Endothelial cell of umbilical vein (primary cell): Measurements from ENCODE around the gene VPS4A. TPM values are rescaled to one million over a fixed set of nuclear protein-coding genes. Genes with fewer than 3 reads are reported as not detected.

Experiments used
- BruUV-seq: library from RNA; stranded (reverse); fragments of 400-500 nt; replicated peaks from 2 replicates; lab custom pipeline; 2021; lab: Mats Ljungman, UMichigan
- CTCF ChIA-PET: fragments of 300-600, 350-600 bp; sonication (Branson Sonifier 250); formaldehyde crosslinking; loops from one replicate; lab custom pipeline; 2021; ENCODE audit warnings: antibody characterized with exemption, inconsistent platforms; lab: Charles Lee
- POLR2A ChIA-PET: fragments of 300-600, 350-600 bp; sonication (Branson Sonifier 250); formaldehyde crosslinking; loops from one replicate; lab custom pipeline; 2021; ENCODE audit warnings: antibody characterized with exemption, inconsistent platforms; lab: Charles Lee
- DNase-seq: peaks from one replicate; pipeline ENCODE4 v3.0.0-alpha.2; 2011; ENCODE audit warnings: low read depth, low spot score
- FAIRE-seq: peaks from 2 replicates; lab custom pipeline; 2011; peaks lifted over from hg19 to GRCh38; lab: Jason Lieb, UNC
- H2AFZ ChIP-seq: 2 replicates; pipeline ENCODE4 v1.6.0; 2012; ENCODE audit warnings: low read depth, low read length, control low read depth, inconsistent platforms
- H3K27ac ChIP-seq: 2 replicates; pipeline ENCODE4 v1.5.1; 2011; ENCODE audit warnings: low read depth, mild to moderate bottlenecking, control low read depth, low read length, moderate library complexity; ENCODE audit not compliant: insufficient read depth
- H3K27me3 ChIP-seq, 2 experiments: 2 replicates each; pipeline versions ENCODE4 v1.6.0 to v1.6.1; 2011; ENCODE audit warnings: low read length in 2 of 2, mixed read lengths in 1 of 2; ENCODE audit not compliant: control insufficient read depth in 2 of 2, insufficient read depth in 2 of 2
- H3K36me3 ChIP-seq, 2 experiments: 2 replicates in 1 of 2; 3 replicates in 1 of 2; pipeline ENCODE4 v1.5.1; 2011; ENCODE audit warnings: low read length in 2 of 2, mild to moderate bottlenecking in 1 of 2, moderate library complexity in 1 of 2; ENCODE audit not compliant: control insufficient read depth in 2 of 2, insufficient read depth in 2 of 2; ENCODE audit errors: extremely low read depth in 1 of 2
- H3K4me1 ChIP-seq: 3 replicates; pipeline ENCODE4 v1.5.1; 2011; ENCODE audit warnings: mild to moderate bottlenecking, low read length; ENCODE audit not compliant: control insufficient read depth, insufficient read depth; ENCODE audit errors: extremely low read depth
- H3K4me2 ChIP-seq: 2 replicates; pipeline ENCODE4 v1.6.1; 2011; ENCODE audit warnings: low read length, control low read depth, mixed read lengths; ENCODE audit not compliant: insufficient read depth
- H3K4me3 ChIP-seq, 3 experiments: fragments of 200-600 bp in 1 of 3; sonication (generic), shearing (Covaris generic) in 1 of 3; replicated peaks in 1 of 3; 2 replicates each; pipeline ENCODE4 v1.5.1; 2011 to 2016; ENCODE audit warnings: control low read depth in 3 of 3, low read length in 3 of 3, mild to moderate bottlenecking in 2 of 3, inconsistent platforms in 1 of 3, low read depth in 1 of 3, moderate library complexity in 1 of 3; ENCODE audit not compliant: insufficient read depth in 1 of 3
- H3K79me2 ChIP-seq: 2 replicates; pipeline ENCODE4 v1.6.0; 2012; ENCODE audit warnings: low read length, inconsistent platforms; ENCODE audit not compliant: control insufficient read depth, insufficient read depth
- H3K9ac ChIP-seq: replicated peaks from 2 replicates; pipeline ENCODE3; 2011; ENCODE audit warnings: low read length, control low read depth; ENCODE audit not compliant: insufficient read depth; ENCODE audit errors: extremely low read depth
- H3K9me1 ChIP-seq: replicated peaks from 3 replicates; pipeline ENCODE4 v1.6.0; 2011; ENCODE audit warnings: mild to moderate bottlenecking, low read length; ENCODE audit not compliant: control insufficient read depth, insufficient read depth; ENCODE audit errors: extremely low read depth
- H3K9me3 ChIP-seq: replicated peaks from 2 replicates; pipeline ENCODE4 v1.5.1; 2012; ENCODE audit warnings: low read length, inconsistent platforms; ENCODE audit not compliant: control insufficient read depth, insufficient read depth
- H4K20me1 ChIP-seq: replicated peaks from 2 replicates; pipeline ENCODE3; 2011; ENCODE audit warnings: mild to moderate bottlenecking, low read length; ENCODE audit not compliant: control insufficient read depth, insufficient read depth; ENCODE audit errors: extremely low read depth
- CTCF ChIP-seq, 2 donors: IDR thresholded peaks; 1 replicate in 1 of 2; 2 replicates in 1 of 2; pipeline ENCODE4 v1.5.1; 2011; ENCODE audit warnings: low read length in 2 of 2, mild to moderate bottlenecking in 2 of 2, moderate library complexity in 2 of 2, control low read depth in 1 of 2, inconsistent platforms in 1 of 2, low read depth in 1 of 2; ENCODE audit not compliant: insufficient read depth in 1 of 2; ENCODE audit errors: extremely low read depth in 1 of 2
- EZH2 ChIP-seq: IDR thresholded peaks from 2 replicates; pipeline ENCODE4 v1.6.1; 2012; ENCODE audit warnings: borderline replicate concordance, low read depth, mild to moderate bottlenecking, moderate library complexity, low read length, inconsistent platforms; ENCODE audit not compliant: severe bottlenecking
- FOS ChIP-seq: IDR thresholded peaks from 2 replicates; pipeline ENCODE4 v1.6.1; 2011; ENCODE audit warnings: mild to moderate bottlenecking, low read length, moderate library complexity, borderline replicate concordance; ENCODE audit not compliant: insufficient read depth
- GATA2 ChIP-seq: IDR thresholded peaks from 2 replicates; pipeline ENCODE4 v1.7.0; 2011; ENCODE audit warnings: low read depth, mild to moderate bottlenecking, moderate library complexity, mixed read lengths, low read length; ENCODE audit not compliant: insufficient read length, insufficient read depth
- JUN ChIP-seq: IDR thresholded peaks from 2 replicates; pipeline ENCODE4 v1.6.1; 2011; ENCODE audit warnings: borderline replicate concordance, low read depth; ENCODE audit not compliant: insufficient read length, insufficient read depth
- MAX ChIP-seq: IDR thresholded peaks from 2 replicates; pipeline ENCODE4 v1.6.1; 2011; ENCODE audit not compliant: insufficient read depth, insufficient read length
- MYC ChIP-seq: IDR thresholded peaks from one replicate; pipeline ENCODE4 v1.6.1; 2011; ENCODE audit warnings: mild to moderate bottlenecking, low read depth, low read length
- POLR2A ChIP-seq: IDR thresholded peaks from 2 replicates; pipeline ENCODE4 v1.6.1; 2012; ENCODE audit warnings: low read depth, mild to moderate bottlenecking, control low read depth, low read length
- POLR2AphosphoS5 ChIP-seq: IDR thresholded peaks from 2 replicates; pipeline ENCODE4 v1.6.1; 2012; ENCODE audit warnings: low read depth, mild to moderate bottlenecking, control low read depth, low read length, moderate library complexity; ENCODE audit not compliant: insufficient read depth
- dilution Hi-C: fragments of 300-500 bp; cut with MboI; formaldehyde crosslinking; loops from one replicate; pipeline ENCODE4 v1.15.0; 2019; ENCODE audit warnings: low sequenced_read_pairs; ENCODE audit not compliant: extremely low pct_ligation_motif_present
- intact Hi-C: fragments of 100-400 bp; cut with micrococcal nuclease; formaldehyde crosslinking; loops from one replicate; pipeline ENCODE4 v1.10.0; 2022
- polyA plus RNA-seq, 4 experiments: library from polyadenylated mRNA; depleted of rRNA in 3 of 4; stranded (reverse) in 3 of 4; unstranded in 1 of 4; fragments of >200 nt; gene quantifications; 2 replicates each; pipeline versions ENCODE4 v1.2.1 to v1.2.3, GENCODE V29; 2011 to 2012; ENCODE audit warnings: missing spikeins in 1 of 4
- total RNA-seq: library from RNA; stranded (reverse); gene quantifications from 2 replicates; pipeline ENCODE4 v1.2.3, GENCODE V29; 2021

The VPS4A gene
- total and polyA plus RNA-seq, 2 donors (not counting 3 experiments of a cell fraction or from before 2014, with no cell fraction given), result 22.3 to 34.8 TPM

DNA sequence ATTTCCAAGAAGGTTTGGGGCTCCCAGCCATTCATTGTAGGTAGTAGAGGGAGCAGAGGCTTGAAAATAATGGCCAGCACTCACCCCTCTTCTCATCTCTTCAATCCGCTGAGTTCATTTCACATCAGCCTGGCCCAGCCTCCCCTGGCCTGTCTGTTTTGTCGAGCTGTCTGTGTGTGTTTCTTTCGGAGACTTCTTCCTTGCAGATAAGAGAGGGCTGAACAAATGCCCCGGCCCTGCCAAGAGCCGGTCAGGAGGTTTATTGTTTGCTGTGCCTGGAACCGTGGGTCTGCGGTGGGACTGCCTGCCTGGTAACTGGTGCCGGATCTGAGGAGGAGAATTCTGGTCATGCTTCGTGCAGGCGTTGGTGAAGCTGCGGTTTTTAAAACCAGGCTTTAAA lies 3.4 kb downstream of the VPS4A start:
- peaks cover 10% of the 10 kb centered on the region for H3K4me1 ChIP-seq
- no TSS peak for BruUV-seq
- no peaks in the 10 kb centered on the region for H3K27me3 ChIP-seq
- H4K20me1 ChIP-seq, result no peaks in the 10 kb centered on the region
- CTCF ChIA-PET, result interaction anchor here (1.6 kb wide), 1 partner anchor 12 kb away, joined by 5 read pairs; no protein-coding TSS in a partner anchor
- no peak overlapping the region for H3K4me3 ChIP-seq
- H3K9me3 ChIP-seq, result no peaks in the 10 kb centered on the region
- no peak overlapping the region for H3K27ac ChIP-seq
- dilution Hi-C loops, result no loop called here
- POLR2A ChIA-PET, result no interaction called here
- FAIRE-seq (no peak), DNase-seq (no peak)
- H3K9me1 ChIP-seq, result no peaks in the 10 kb centered on the region
- no peak overlapping the region for H2AFZ ChIP-seq
- H3K9ac ChIP-seq, result no peak overlapping the region
- no peak overlapping the region for H3K4me2 ChIP-seq
- intact Hi-C loops, result loop anchor here (5.0 kb wide), 1 partner anchor 253 kb away; the partner anchor contains the start of gene NFAT5
- H3K36me3 ChIP-seq, result peaks cover 17 to 36% of the 10 kb centered on the region in 2 experiments
- H3K79me2 ChIP-seq, result peaks cover 41% of the 10 kb centered on the region
- TF ChIP-seq CTCF (IDR thresholded peaks at IDR 0.05; ENCODE audit: extremely low read depth in 1 of 2, insufficient read depth in 1 of 2, low read depth in 1 of 2, low read length in 2 of 2) (no peak), POLR2AphosphoS5 (no peak), FOS (no peak), POLR2A (no peak), GATA2 (no peak), EZH2 (no peak), MAX (no peak), JUN (no peak), MYC (no peak)
